Parathyroid adenoma (tissue), 2 donors: ENCODE results near the gene FNDC4.

Experiments used
- H2AFZ ChIP-seq: fragments of 300-600 bp; sonication (generic); one replicate; pipeline ENCODE4 v1.7.0; 2017; ENCODE audit warnings: antibody characterized with exemption, mild to moderate bottlenecking
- H3K27ac ChIP-seq: fragments of 300-600 bp; sonication (generic); one replicate; pipeline ENCODE4 v1.7.0; 2017
- H3K27me3 ChIP-seq: fragments of 300-600 bp; sonication (generic); one replicate; pipeline ENCODE4 v1.7.0; 2017; ENCODE audit warnings: low read length; ENCODE audit not compliant: control insufficient read depth, insufficient read depth
- H3K36me3 ChIP-seq: fragments of 300-600 bp; sonication (generic); one replicate; pipeline ENCODE4 v1.7.0; 2017; ENCODE audit warnings: low read length; ENCODE audit not compliant: control insufficient read depth, insufficient read depth
- H3K4me1 ChIP-seq: fragments of 300-600 bp; sonication (generic); one replicate; pipeline ENCODE4 v1.7.0; 2017; ENCODE audit warnings: control low read depth
- H3K4me2 ChIP-seq: fragments of 300-600 bp; sonication (generic); one replicate; pipeline ENCODE4 v1.7.0; 2017; ENCODE audit warnings: low read length
- H3K4me3 ChIP-seq: fragments of 300-600 bp; sonication (generic); one replicate; pipeline ENCODE4 v1.7.0; 2017; ENCODE audit warnings: low read depth, low read length
- H3K79me2 ChIP-seq: fragments of 300-600 bp; sonication (generic); one replicate; pipeline ENCODE4 v1.7.0; 2017; ENCODE audit warnings: control low read depth
- H3K9ac ChIP-seq: fragments of 300-600 bp; sonication (generic); one replicate; pipeline ENCODE4 v1.7.0; 2017; ENCODE audit warnings: mild to moderate bottlenecking
- H3K9me3 ChIP-seq: fragments of 300-600 bp; sonication (generic); one replicate; pipeline ENCODE4 v1.7.0; 2017; ENCODE audit warnings: low read length; ENCODE audit not compliant: control insufficient read depth
- CTCF ChIP-seq: fragments of 300-600 bp; sonication (generic); IDR thresholded peaks from one replicate; pipeline ENCODE4 v1.7.0; 2017; ENCODE audit warnings: antibody characterized with exemption, mild to moderate bottlenecking
- donor health status: primary hyperparathyroidism.

Gene FNDC4

GRCh38 chr2:27518113-27518781 lies 23.2 kb upstream of the FNDC4 start:
- Histone ChIP-seq H3K4me3 (no peak overlapping the region), H3K27me3 (no peaks in the 10 kb centered on the region), H3K79me2 (no peaks in the 10 kb centered on the region), H3K27ac (no peak overlapping the region), H3K36me3 (no peaks in the 10 kb centered on the region), H3K9me3 (no peaks in the 10 kb centered on the region), H3K9ac (no peak overlapping the region), H2AFZ (no peak overlapping the region), H3K4me2 (no peak overlapping the region), H3K4me1 (no peaks in the 10 kb centered on the region)
- no peak for TF ChIP-seq CTCF

GRCh38 chr2:27509326-27509725 lies 14.3 kb upstream of the FNDC4 start:
- no peaks in the 10 kb centered on the region for H3K36me3 ChIP-seq
- H2AFZ ChIP-seq = peak overlapping the region; percentile 66
- no peaks in the 10 kb centered on the region for H3K79me2 ChIP-seq
- H3K4me1 ChIP-seq = peaks cover 9% of the 10 kb centered on the region
- peak overlapping the region; percentile 66 for H3K4me2 ChIP-seq
- no peaks in the 10 kb centered on the region for H3K9me3 ChIP-seq
- peak overlapping the region; percentile 31 for H3K4me3 ChIP-seq
- no peaks in the 10 kb centered on the region for H3K27me3 ChIP-seq
- peak overlapping the region; percentile 66 for H3K27ac ChIP-seq
- H3K9ac ChIP-seq = no peak overlapping the region
- no peak for TF ChIP-seq CTCF

DNA sequence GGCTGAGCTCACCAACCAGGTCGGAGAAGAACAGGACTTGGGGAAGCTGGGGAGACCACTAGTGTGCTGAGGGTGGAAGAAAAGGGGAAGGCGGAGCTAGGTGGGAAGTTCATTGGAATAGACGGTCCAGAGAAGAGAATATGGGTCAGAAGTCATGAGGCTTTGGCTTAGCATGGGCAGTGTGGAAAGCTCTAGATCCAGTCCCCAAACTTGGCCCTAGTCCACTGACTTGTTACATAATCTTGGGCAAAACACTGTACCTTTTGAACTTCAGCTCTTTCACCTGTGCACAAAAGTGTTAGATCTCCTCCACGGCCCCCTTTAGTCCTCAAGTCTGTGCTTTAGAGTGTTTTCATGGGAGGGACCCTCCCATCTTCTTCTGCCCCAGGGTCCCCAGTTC lies 12.3 kb upstream of the FNDC4 start:
- TF ChIP-seq CTCF = no peak
- H3K27ac ChIP-seq = no peak overlapping the region
- no peak overlapping the region for H3K4me2 ChIP-seq
- no peaks in the 10 kb centered on the region for H3K27me3 ChIP-seq
- H3K79me2 ChIP-seq = no peaks in the 10 kb centered on the region
- peaks cover 9% of the 10 kb centered on the region for H3K4me1 ChIP-seq
- no peak overlapping the region for H3K9ac ChIP-seq
- H3K4me3 ChIP-seq = no peak overlapping the region
- no peak overlapping the region for H2AFZ ChIP-seq
- H3K9me3 ChIP-seq = no peaks in the 10 kb centered on the region
- H3K36me3 ChIP-seq = no peaks in the 10 kb centered on the region

DNA sequence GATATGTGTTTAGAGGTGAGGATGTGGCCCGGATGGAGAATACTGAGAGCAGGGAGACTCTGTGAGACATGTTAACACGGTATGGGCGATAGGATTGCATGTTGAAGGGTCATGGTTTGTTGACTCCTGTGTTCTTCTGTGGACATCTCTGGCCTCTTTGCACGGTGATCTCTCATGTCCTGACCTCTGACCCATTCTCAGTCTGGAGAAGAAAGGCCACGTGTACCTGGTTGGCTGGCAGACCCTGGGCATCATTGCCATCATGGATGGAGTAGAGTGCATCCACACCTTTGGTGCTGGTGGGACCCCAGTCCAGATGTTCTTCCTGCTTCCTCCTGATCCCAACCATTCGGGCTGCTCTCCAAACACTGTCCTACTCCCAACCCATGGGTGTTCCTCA lies 11.6 kb upstream of the FNDC4 start:
- Histone ChIP-seq H3K9ac (no peak overlapping the region), H3K4me2 (no peak overlapping the region), H3K36me3 (no peaks in the 10 kb centered on the region), H3K27ac (no peak overlapping the region), H3K4me1 (peaks cover 9% of the 10 kb centered on the region), H3K9me3 (no peaks in the 10 kb centered on the region), H2AFZ (no peak overlapping the region), H3K79me2 (no peaks in the 10 kb centered on the region), H3K4me3 (no peak overlapping the region), H3K27me3 (no peaks in the 10 kb centered on the region)
- TF ChIP-seq CTCF = no peak

GRCh38 chr2:27502142-27502541 lies 7.1 kb upstream of the FNDC4 start:
- H3K9me3 ChIP-seq = no peaks in the 10 kb centered on the region
- H3K4me2 ChIP-seq = no peak overlapping the region
- H3K4me1 ChIP-seq = no peaks in the 10 kb centered on the region
- H2AFZ ChIP-seq = no peak overlapping the region
- H3K27ac ChIP-seq = no peak overlapping the region
- no peak overlapping the region for H3K4me3 ChIP-seq
- H3K27me3 ChIP-seq = no peaks in the 10 kb centered on the region
- no peak overlapping the region for H3K9ac ChIP-seq
- no peaks in the 10 kb centered on the region for H3K79me2 ChIP-seq
- no peak for TF ChIP-seq CTCF
- no peaks in the 10 kb centered on the region for H3K36me3 ChIP-seq
